HG03457 (cell line): Measurements from ENCODE around the gene BCL2L13.

Source experiments
- ATAC-seq: cut with Tn5 transposase; IDR thresholded peaks from one replicate; pipeline ENCODE4 v1.9.1; 2021; ENCODE audit warnings: moderate number of reproducible peaks; ENCODE audit not compliant: unreplicated experiment

The BCL2L13 gene

GRCh38 chr22:17638432-17639246, at the start of gene BCL2L13:
Gene BCL2L13 (plus strand): TSS chr22:17638757. CDS start chr22:17655712, 16,955 bp downstream.
- ATAC-seq, result peak; percentile 81

DNA sequence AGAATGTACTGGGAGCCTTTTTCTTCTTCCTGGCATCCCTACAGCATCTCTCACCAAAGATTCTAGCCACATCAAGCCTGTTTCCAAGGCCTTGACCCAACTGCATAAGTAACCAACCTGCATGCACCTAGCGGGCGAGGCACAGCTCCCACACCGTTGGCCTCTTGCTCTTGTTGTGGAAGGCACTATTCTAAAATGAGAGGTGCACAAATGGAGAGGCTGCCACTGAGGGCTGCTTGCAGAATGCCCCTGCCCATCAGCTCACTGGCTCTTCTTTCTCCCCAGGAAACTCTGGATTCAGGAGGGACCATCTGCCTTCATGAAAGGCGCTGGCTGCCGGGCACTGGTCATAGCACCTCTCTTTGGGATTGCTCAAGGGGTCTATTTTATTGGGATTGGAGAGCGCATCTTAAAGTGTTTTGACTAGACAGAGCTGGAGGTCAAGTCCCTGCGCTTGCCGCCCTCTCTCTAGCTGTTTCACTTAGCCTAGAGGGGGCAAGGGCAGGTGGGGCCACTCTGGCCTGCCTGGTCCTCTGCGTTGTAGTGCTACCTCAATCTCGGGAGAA, 48.7 kb upstream of the BCL2L13 start:
- no peak for ATAC-seq

- no peak for ATAC-seq
These were observed 48.0 kb upstream of the BCL2L13 start for GRCh38 chr22:17590586-17590985.

GRCh38 chr22:17592201-17592600, 46.4 kb upstream of the BCL2L13 start:
- ATAC-seq, result no peak

DNA sequence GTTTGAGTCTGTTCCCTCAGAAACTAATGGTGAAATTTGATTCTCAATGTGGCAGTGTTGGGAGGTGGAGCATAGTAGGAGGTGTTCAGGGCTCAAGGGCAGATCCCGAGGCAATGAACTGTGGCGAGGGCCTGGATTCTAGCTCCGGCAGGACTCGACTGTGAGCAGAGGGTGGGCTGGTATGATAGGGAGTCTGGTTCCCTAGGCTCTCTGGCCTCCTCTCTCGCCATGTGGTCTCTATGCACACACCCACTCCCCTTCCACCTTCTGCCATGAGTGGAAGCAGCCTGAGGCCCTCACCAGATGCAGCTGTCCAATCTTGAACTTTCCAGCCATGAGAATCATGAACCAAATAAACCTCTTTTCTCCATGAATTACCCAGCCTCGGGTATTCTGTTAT, 42.3 kb upstream of the BCL2L13 start:
- ATAC-seq, result no peak

GRCh38 chr22:17597217-17597616, 41.3 kb upstream of the BCL2L13 start:
- no peak for ATAC-seq

GRCh38 chr22:17598318-17598717, 40.2 kb upstream of the BCL2L13 start:
- ATAC-seq, result no peak

DNA sequence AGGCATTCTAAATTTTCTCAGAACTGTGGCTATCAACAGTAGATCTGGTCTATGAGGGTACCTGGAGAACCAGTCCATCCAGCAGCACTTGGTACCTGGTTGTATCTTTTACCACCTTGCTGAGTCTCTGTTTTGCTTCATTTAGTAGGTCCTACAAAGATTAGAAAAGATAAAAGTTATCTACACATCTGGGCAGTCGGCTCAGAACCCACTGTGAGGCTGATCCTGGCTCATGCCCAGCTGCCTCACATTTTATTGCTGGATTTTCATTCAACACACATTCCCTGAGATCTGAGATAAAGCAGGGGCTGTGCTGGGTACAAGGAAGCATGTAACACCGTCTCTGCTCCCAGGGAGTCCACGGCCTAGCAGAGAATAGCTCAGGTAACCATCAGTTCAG, 37.5 kb upstream of the BCL2L13 start:
- no peak for ATAC-seq

DNA sequence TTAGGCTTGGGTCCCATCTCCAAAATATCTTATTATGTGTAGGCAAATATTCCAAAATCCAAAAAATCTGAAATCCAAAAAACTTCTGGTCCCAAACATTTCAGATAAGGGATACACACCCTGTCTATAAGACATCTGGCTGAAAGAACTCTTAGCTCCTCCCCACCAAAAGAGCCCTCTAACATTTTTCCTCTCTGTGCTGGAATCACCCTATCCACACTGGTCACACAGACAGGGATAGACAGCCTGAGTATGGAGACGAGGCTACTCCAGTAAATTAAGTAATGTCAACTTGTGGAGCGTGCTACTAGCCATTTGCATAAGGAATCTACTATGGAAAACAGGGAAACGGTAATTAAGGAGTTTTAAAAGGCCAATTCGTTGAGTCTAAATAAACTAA, 34.9 kb upstream of the BCL2L13 start:
- no peak for ATAC-seq

DNA sequence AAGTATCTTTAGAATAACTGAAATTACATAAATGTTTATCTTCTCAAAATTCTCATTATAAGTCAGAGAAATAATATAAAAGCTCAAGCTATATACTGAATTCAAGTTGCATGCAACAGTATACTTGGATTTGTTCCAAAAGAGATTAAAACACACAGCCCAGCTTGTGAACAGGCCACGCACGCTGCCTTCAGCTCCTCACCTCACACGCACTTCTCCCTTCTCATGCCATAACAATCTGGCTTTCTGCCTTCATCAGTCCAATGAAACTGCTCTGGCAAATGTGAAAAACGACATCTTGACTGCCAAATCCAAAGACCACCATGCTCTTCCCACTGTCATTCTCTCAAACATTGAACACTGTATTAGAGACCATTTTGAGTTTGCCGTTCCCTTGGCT, 32.1 kb upstream of the BCL2L13 start:
- ATAC-seq, result no peak

DNA sequence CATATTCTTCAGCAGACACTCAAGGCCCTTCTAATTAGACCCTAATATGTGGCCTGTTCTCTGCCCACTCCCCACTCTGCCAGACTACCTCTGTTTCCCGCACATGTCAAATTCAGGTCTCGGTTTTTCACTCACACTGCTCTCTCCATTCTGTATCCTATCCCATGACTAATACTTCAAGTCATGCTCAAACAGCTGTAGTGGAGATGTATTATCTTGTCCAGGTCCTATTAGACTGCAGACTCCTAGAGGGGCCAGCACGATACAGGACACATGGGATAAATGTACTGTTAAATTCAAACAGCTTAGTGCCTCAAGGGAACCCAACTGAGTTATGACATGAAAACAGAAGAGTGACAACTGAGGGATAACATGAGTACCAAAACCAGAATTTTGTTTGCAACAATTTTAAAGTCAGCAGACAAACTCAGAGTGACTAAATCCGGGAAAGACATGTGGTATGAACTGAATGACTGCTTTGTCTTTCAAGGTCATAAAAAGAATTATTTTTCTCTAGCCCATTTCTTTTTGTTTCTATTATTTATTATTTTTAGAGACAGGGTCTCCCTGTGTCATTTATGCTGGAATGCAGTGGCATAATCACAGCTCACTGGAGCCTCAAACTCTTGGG, 30.6 kb upstream of the BCL2L13 start:
- no peak for ATAC-seq

DNA sequence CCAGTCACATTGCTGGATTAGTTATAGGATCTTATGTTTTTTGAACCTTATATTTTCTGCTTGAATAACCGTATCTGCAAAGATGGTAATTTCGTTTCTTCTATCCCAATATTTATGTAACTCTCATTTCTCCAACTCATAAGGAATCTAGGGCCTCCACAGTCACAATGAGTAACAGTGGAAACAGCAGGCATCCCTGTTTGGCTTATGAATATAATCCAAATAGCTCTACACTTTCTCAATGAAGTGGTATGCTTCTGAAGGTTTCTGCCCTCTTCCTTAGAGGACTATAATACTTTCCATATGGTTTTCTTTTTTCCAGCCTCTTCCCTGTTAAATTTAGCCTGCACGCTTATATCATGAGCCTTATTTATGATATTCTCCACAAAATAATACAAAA, 26.5 kb upstream of the BCL2L13 start:
- ATAC-seq, result no peak

GRCh38 chr22:17613280-17613679, 25.3 kb upstream of the BCL2L13 start:
- ATAC-seq, result no peak

DNA sequence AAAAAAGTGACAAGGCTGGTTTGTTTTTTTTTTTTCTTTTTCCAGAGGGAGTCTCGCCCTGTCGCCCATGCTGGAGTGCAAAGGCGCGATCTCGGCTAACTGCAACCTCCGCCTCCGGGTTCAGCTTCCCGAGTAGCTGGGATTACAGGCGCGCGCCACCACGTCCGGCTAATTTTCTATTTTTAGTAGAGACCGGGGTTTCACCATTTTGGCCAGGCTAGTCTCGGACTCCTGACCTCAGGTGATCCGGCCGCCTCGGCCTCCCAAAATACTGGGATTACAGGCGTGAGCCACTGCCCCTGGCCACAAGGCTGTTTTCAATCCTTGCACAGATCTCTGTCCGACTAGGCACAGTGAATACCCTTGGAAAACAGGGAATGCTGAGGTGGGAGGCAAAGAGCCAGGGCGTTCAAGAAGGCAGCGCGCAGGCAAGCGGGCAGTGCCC, 10.6 kb upstream of the BCL2L13 start:
- ATAC-seq, result no peak

DNA sequence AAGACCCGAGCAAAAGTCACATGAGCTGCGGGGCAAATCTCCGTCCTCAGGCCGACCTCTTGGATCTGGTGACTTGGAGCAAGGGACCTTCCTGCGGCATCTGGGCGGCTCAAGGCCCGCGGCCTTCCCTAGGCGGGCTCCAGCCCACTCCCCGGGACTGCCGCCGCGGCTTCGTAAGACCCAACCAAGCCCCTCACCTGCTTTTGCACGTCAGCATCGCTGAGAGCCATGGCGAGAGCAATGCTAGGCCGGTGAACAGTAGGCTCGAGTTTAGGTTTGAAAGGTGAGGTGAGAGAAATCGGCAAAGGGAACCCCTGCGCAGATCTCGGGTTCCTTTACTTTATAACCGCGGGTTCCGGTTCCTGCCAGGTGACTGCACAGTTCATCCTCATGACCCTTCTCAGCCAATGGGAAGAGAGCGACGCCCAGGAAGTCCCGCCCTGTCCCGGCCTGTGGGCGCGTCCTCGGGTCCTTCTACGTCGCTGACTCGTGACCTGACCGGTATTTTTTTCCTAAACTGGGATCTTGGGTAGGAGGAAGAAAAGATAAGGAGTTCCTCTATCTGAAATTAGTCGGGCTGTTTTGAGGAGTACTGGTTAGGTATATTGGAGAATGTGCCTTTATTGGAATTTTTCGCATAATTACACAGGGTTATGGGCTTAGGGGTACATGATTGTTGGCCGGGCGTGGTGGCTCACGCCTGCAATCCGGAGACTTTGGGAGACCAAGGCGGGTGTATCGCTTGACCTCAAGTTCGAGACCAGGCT, 10.0 kb upstream of the BCL2L13 start, which contains the start of gene ATP6V1E1:
TSS of gene ATP6V1E1 (minus strand) at position 344 of the 767 bp plus-strand sequence. CDS start at position 230, 114 bp downstream.
- peak; percentile 96 for ATAC-seq

GRCh38 chr22:17629173-17629489, 9.4 kb upstream of the BCL2L13 start:
- no peak for ATAC-seq

DNA sequence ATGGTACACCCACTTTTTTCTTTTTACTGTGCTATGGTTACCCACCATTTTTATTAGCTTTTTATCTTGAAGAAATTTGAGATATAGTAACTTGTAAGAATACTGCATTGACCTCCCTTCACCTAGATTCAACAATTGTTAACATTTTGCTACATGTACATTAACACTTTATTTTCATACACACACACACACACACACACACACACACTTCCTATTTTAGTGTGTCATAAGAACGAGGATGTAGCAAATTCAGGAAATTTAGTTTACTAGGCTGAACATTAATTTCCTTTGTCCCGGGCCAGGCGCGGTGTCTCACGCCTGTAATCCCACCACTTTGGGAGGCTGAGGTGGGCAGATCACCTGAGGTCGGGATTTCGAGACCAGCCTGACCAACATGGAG, 8.9 kb upstream of the BCL2L13 start:
- no peak for ATAC-seq

DNA sequence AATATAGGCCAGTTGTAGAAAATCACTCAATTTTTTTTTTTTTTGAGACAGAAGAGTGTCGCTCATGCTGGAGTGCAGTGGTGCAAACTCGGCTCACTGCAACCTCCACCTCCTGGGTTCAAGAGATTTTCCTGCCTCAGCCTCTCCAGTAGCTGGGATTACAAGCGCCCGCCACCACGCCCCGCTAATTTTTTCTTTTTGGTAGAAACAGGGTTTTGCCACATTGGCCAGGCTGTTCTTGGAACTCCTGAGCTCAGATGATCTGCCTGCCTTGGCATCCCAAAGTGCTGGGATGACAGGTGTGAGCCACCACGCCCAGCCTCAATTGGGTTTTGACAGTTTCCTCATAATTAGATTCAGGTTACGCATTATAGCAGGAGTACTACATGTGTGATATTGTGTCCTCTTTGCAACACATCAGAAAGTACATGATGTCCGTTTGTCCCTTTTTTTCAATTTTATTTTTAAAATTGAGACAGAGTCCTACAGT, 7.4 kb upstream of the BCL2L13 start:
- no peak for ATAC-seq

- ATAC-seq, result no peak
These were observed 5.2 kb upstream of the BCL2L13 start for GRCh38 chr22:17633217-17633997.

- no peak for ATAC-seq
These were observed 4.6 kb upstream of the BCL2L13 start for GRCh38 chr22:17633998-17634323.

- no peak for ATAC-seq
These were observed 3.9 kb upstream of the BCL2L13 start for GRCh38 chr22:17634696-17635095.
